ENCODE measurements around the gene RBMS1. TPM values are rescaled to one million over a fixed set of nuclear protein-coding genes. Genes with fewer than 3 reads are reported as not detected.

The RBMS1 gene
- total RNA-seq, 3 donors from 2014 or later, result 81.3 to 96.2 (median 92.1) TPM

GRCh38 chr2:160321006-160321405, 172.6 kb downstream of the RBMS1 start:
- Histone ChIP-seq H3K4me3 (no peak overlapping the region), H3K27me3 (no peaks in the 10 kb centered on the region), H3K27ac (peak overlapping the region; percentile 42 to 45), H3K9me3 (no peaks in the 10 kb centered on the region), H3K36me3 (no peaks in the 10 kb centered on the region), H3K4me1 (peaks cover 0 to 9% of the 10 kb centered on the region in 2 donors)
- TF ChIP-seq CTCF (IDR thresholded peaks at IDR 0.05) (no peak), POLR2AphosphoS5 (IDR thresholded peaks at IDR 0.05) (no peak), POLR2A (IDR thresholded peaks at IDR 0.05) (no peak)
- intact Hi-C loops (cut with DNase I; ENCODE audit: low total_unique reads), result no loop called here
- DNase-seq (ENCODE audit: low spot score in 2 of 2), result no peak

GRCh38 chr2:160319700-160320099, 173.9 kb downstream of the RBMS1 start:
- H3K36me3 ChIP-seq, result no peaks in the 10 kb centered on the region
- intact Hi-C loops (cut with DNase I; ENCODE audit: low total_unique reads), result no loop called here
- H3K27ac ChIP-seq, result no peak overlapping the region
- DNase-seq (ENCODE audit: low spot score in 2 of 2), result no peak
- TF ChIP-seq POLR2AphosphoS5 (IDR thresholded peaks at IDR 0.05) (no peak), CTCF (IDR thresholded peaks at IDR 0.05) (no peak), POLR2A (IDR thresholded peaks at IDR 0.05) (no peak)
- no peaks in the 10 kb centered on the region for H3K9me3 ChIP-seq
- peaks cover 0 to 9% of the 10 kb centered on the region in 2 donors for H3K4me1 ChIP-seq
- no peak overlapping the region for H3K4me3 ChIP-seq
- H3K27me3 ChIP-seq, result no peaks in the 10 kb centered on the region

- TF ChIP-seq CTCF (IDR thresholded peaks at IDR 0.05) (no peak), POLR2A (IDR thresholded peaks at IDR 0.05) (no peak), POLR2AphosphoS5 (IDR thresholded peaks at IDR 0.05) (no peak)
- Histone ChIP-seq H3K4me3 (no peak overlapping the region), H3K9me3 (no peaks in the 10 kb centered on the region), H3K4me1 (peaks cover 0 to 9% of the 10 kb centered on the region in 2 donors), H3K27me3 (no peaks in the 10 kb centered on the region), H3K27ac (peak overlapping the region; percentile 8 to 10), H3K36me3 (no peaks in the 10 kb centered on the region)
- intact Hi-C loops (cut with DNase I; ENCODE audit: low total_unique reads), result no loop called here
- no peak for DNase-seq (ENCODE audit: low spot score in 2 of 2)
Measured at GRCh38 chr2:160318218-160318617, 175.4 kb downstream of the RBMS1 start.

- H3K4me3 ChIP-seq, result no peak overlapping the region
- no peaks in the 10 kb centered on the region for H3K36me3 ChIP-seq
- peak overlapping the region; percentile 46 to 64 for H3K27ac ChIP-seq
- DNase-seq (ENCODE audit: low spot score in 2 of 2), result no peak
- no peaks in the 10 kb centered on the region for H3K9me3 ChIP-seq
- TF ChIP-seq POLR2A (IDR thresholded peaks at IDR 0.05), result no peak
- TF ChIP-seq POLR2AphosphoS5 (IDR thresholded peaks at IDR 0.05), result no peak
- TF ChIP-seq CTCF (IDR thresholded peaks at IDR 0.05), result no peak
- intact Hi-C loops (cut with DNase I; ENCODE audit: low total_unique reads), result no loop called here
- no peaks in the 10 kb centered on the region for H3K27me3 ChIP-seq
- peaks cover 0 to 9% of the 10 kb centered on the region in 2 donors for H3K4me1 ChIP-seq
Measured at GRCh38 chr2:160317181-160318099, 176.2 kb downstream of the RBMS1 start.

- no peak for DNase-seq (ENCODE audit: low spot score in 2 of 2)
- H3K36me3 ChIP-seq, result no peaks in the 10 kb centered on the region
- peak overlapping the region in 1 of 2 donors; percentile 46 for H3K27ac ChIP-seq
- no peak overlapping the region for H3K4me3 ChIP-seq
- TF ChIP-seq POLR2AphosphoS5 (IDR thresholded peaks at IDR 0.05), result no peak
- TF ChIP-seq POLR2A (IDR thresholded peaks at IDR 0.05), result no peak
- TF ChIP-seq CTCF (IDR thresholded peaks at IDR 0.05), result no peak
- intact Hi-C loops (cut with DNase I; ENCODE audit: low total_unique reads), result no loop called here
- H3K27me3 ChIP-seq, result no peaks in the 10 kb centered on the region
- peaks cover 0 to 9% of the 10 kb centered on the region in 2 donors for H3K4me1 ChIP-seq
- no peaks in the 10 kb centered on the region for H3K9me3 ChIP-seq
Measured at GRCh38 chr2:160315337-160315736, 178.3 kb downstream of the RBMS1 start.

Data from breast epithelium (tissue), 4 donors.